ENCODE results near the gene RBMS1. TPM values are rescaled to one million over a fixed set of nuclear protein-coding genes. Genes with fewer than 3 reads are reported as not detected.

RBMS1 gene
- total RNA-seq, 1 donor from 2014 or later = 73.7 TPM

- no peak overlapping the region for H3K4me3 Mint-ChIP-seq
- H3K36me3 Mint-ChIP-seq = no peaks in the 10 kb centered on the region
- no peaks in the 10 kb centered on the region for H3K27me3 Mint-ChIP-seq
- no peak for DNase-seq (ENCODE audit: extremely low spot score, unreplicated experiment)
- H3K9me3 Mint-ChIP-seq = no peaks in the 10 kb centered on the region
- TF ChIP-seq CTCF (conservative IDR thresholded peaks at IDR 0.05) = no peak
- H3K4me1 Mint-ChIP-seq (ENCODE audit: unreplicated experiment) = peaks cover 7% of the 10 kb centered on the region
- no peak overlapping the region for H3K27ac Mint-ChIP-seq
Observed at GRCh38 chr2:160534249-160534648, 40.6 kb upstream of the RBMS1 start.

GRCh38 chr2:160533482-160533881 lies 39.9 kb upstream of the RBMS1 start:
- H3K27ac Mint-ChIP-seq = no peak overlapping the region
- TF ChIP-seq CTCF (conservative IDR thresholded peaks at IDR 0.05) = no peak
- no peaks in the 10 kb centered on the region for H3K36me3 Mint-ChIP-seq
- no peak overlapping the region for H3K4me3 Mint-ChIP-seq
- H3K4me1 Mint-ChIP-seq (ENCODE audit: unreplicated experiment) = peaks cover 7% of the 10 kb centered on the region
- no peaks in the 10 kb centered on the region for H3K27me3 Mint-ChIP-seq
- no peak for DNase-seq (ENCODE audit: extremely low spot score, unreplicated experiment)
- H3K9me3 Mint-ChIP-seq = no peaks in the 10 kb centered on the region

DNA sequence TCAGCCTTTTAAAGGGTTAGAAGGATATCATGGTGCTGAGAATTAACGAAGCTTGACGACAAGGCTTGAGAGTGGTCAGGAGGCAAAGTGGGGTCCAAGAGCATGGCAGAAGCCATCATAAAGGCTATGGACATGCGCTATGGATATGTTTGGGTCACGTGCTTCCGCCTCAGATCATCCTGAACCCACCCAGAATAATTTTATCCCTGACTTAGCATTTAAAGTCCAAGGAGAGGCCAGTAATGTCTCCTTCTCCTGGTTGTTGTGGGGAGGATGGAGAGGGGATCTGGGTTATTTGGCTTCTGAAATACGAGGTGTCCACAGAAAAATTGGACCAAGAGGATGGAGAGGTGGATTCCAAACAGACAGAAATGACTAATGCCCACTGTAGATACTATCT lies 38.8 kb upstream of the RBMS1 start:
- no peak for TF ChIP-seq CTCF (conservative IDR thresholded peaks at IDR 0.05)
- no peak for DNase-seq (ENCODE audit: extremely low spot score, unreplicated experiment)
- H3K36me3 Mint-ChIP-seq = no peaks in the 10 kb centered on the region
- H3K27ac Mint-ChIP-seq = no peak overlapping the region
- no peak overlapping the region for H3K4me3 Mint-ChIP-seq
- no peaks in the 10 kb centered on the region for H3K27me3 Mint-ChIP-seq
- no peaks in the 10 kb centered on the region for H3K9me3 Mint-ChIP-seq
- H3K4me1 Mint-ChIP-seq (ENCODE audit: unreplicated experiment) = peaks cover 7% of the 10 kb centered on the region

- Mint-ChIP-seq H3K36me3 (no peaks in the 10 kb centered on the region), H3K4me1 (ENCODE audit: unreplicated experiment) (no peaks in the 10 kb centered on the region), H3K27ac (no peak overlapping the region), H3K9me3 (no peaks in the 10 kb centered on the region), H3K27me3 (no peaks in the 10 kb centered on the region), H3K4me3 (no peak overlapping the region)
- DNase-seq (ENCODE audit: extremely low spot score, unreplicated experiment) = no peak
- TF ChIP-seq CTCF (conservative IDR thresholded peaks at IDR 0.05) = no peak
Observed at GRCh38 chr2:160522951-160523710, 29.5 kb upstream of the RBMS1 start.

- no peak for TF ChIP-seq CTCF (conservative IDR thresholded peaks at IDR 0.05)
Observed at GRCh38 chr2:160517731-160518130, 24.1 kb upstream of the RBMS1 start.

More at GRCh38 chr2:160517731-160518130, 24.1 kb upstream of the RBMS1 start:
- no peak overlapping the region for H3K4me3 Mint-ChIP-seq
- no peaks in the 10 kb centered on the region for H3K36me3 Mint-ChIP-seq
- H3K4me1 Mint-ChIP-seq (ENCODE audit: unreplicated experiment) = peaks cover 8% of the 10 kb centered on the region
- DNase-seq (ENCODE audit: extremely low spot score, unreplicated experiment) = no peak
- H3K27ac Mint-ChIP-seq = no peak overlapping the region
- no peaks in the 10 kb centered on the region for H3K27me3 Mint-ChIP-seq
- peaks cover 5% of the 10 kb centered on the region for H3K9me3 Mint-ChIP-seq

Measured in type B pancreatic cell (in vitro differentiated cells).